Cardiac muscle cell (in vitro differentiated cells and primary cell): ENCODE data around the gene CNTNAP2. TPM values are rescaled to one million over a fixed set of nuclear protein-coding genes. Genes with fewer than 3 reads are reported as not detected.

Experiments used
- DNase-seq, 2 donors: peaks; one replicate each; pipeline versions ENCODE4 v3.0.0 to v3.0.0-alpha.2; 2010 to 2017; ENCODE audit warnings: low read depth in 1 of 2, low spot score in 1 of 2
- H3K27ac ChIP-seq: fragments of 200-600 bp; sonication (generic); 2 replicates; pipeline ENCODE4 v1.5.1; 2016
- H3K27me3 ChIP-seq: fragments of 200-600 bp; sonication (generic); 2 replicates; pipeline ENCODE4 v1.6.0; 2016; ENCODE audit warnings: control low read depth
- H3K36me3 ChIP-seq: fragments of 200-600 bp; sonication (generic); 2 replicates; pipeline ENCODE4 v1.5.1; 2016; ENCODE audit warnings: control low read depth
- H3K4me1 ChIP-seq: fragments of 200-600 bp; sonication (generic); 2 replicates; pipeline ENCODE4 v1.8.1; 2017; ENCODE audit warnings: low read depth, mild to moderate bottlenecking, mixed run types
- H3K4me3 ChIP-seq: fragments of 200-600 bp; sonication (generic); 2 replicates; pipeline ENCODE4 v1.5.1; 2016; ENCODE audit warnings: mild to moderate bottlenecking
- H3K9me3 ChIP-seq: fragments of 200-600 bp; sonication (generic); 2 replicates; pipeline ENCODE4 v1.5.1; 2017; ENCODE audit warnings: low read depth, mild to moderate bottlenecking, control low read depth
- polyA plus RNA-seq: library from polyadenylated mRNA; unstranded; fragments of >200 nt; fragmentation: Nextera tagmentation; extraction: Ambion mirVana; gene quantifications from 2 replicates; pipeline ENCODE4 v1.2.1, GENCODE V29; 2016
- total RNA-seq: library from RNA; depleted of rRNA; stranded (reverse); fragments of >200 nt; gene quantifications from 2 replicates; pipeline ENCODE4 v1.2.3, GENCODE V29; 2016
- TF ChIP-seq, protein P1 (sequence below): IDR thresholded peaks from 2 replicates; pipeline ENCODE4 v1.5.1; 2012; ENCODE audit warnings: low read depth, mild to moderate bottlenecking, low read length

The CNTNAP2 gene
- total and polyA plus RNA-seq, 2 experiments from 2014 or later, result 4.8 to 5.1 TPM

DNA sequence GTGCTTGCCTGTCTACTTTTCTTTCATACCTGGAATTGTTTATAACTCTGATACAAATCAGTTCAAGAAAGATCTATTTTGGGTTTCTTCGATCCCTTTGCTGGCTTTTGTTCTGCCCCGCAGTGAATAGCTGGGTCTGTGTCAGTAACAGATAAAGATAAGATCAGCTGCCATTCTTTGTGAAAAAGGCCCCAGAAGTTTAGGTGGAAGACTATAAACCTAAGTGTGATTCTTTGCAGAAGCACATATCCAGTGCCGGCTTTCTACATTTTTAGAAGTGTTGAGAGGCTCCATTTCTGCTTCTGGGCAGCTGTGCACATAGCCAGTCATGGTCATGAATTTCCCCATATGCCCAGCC lies 1787.6 kb downstream of the CNTNAP2 start:
- no peak for DNase-seq
- H3K4me3 ChIP-seq, result no peak overlapping the region
- H3K9me3 ChIP-seq, result no peaks in the 10 kb centered on the region
- H3K4me1 ChIP-seq, result no peaks in the 10 kb centered on the region
- H3K27me3 ChIP-seq, result no peaks in the 10 kb centered on the region
- H3K27ac ChIP-seq, result no peak overlapping the region
- H3K36me3 ChIP-seq, result no peaks in the 10 kb centered on the region
- TF ChIP-seq, protein P1, sequence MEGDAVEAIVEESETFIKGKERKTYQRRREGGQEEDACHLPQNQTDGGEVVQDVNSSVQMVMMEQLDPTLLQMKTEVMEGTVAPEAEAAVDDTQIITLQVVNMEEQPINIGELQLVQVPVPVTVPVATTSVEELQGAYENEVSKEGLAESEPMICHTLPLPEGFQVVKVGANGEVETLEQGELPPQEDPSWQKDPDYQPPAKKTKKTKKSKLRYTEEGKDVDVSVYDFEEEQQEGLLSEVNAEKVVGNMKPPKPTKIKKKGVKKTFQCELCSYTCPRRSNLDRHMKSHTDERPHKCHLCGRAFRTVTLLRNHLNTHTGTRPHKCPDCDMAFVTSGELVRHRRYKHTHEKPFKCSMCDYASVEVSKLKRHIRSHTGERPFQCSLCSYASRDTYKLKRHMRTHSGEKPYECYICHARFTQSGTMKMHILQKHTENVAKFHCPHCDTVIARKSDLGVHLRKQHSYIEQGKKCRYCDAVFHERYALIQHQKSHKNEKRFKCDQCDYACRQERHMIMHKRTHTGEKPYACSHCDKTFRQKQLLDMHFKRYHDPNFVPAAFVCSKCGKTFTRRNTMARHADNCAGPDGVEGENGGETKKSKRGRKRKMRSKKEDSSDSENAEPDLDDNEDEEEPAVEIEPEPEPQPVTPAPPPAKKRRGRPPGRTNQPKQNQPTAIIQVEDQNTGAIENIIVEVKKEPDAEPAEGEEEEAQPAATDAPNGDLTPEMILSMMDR, result no peak

DNA sequence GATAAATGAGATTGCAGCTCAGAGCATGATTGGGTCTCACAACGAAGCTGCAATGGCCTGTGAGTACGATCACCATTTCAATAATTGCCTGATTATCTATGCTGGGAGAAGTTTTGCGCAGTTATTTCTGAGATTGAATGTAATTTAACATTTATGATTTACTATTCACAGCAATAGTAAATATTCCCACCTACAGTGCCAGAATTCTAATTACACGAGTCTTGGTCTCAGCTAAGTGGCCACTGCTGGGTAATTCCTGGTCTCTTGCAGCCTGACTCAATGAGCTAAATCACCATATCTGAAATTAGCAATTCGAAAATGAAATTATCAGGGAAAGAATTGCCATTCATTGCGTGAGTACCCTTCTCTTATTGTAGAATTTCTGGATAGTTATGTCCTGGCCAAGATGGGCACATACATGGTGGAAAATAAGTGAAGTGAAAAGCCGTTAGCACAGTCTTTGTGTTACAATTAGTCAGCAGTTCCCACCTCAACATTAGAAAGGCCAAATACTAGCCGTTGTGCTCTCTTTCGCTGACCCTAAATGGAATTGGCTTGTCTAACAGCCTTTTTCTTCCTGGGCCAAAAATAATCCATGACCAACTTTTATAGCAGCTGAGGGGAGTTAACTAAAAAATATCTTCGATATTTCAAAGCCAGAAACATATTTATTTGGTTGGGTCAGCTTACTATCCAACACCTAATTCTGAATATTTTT lies 1793.0 kb downstream of the CNTNAP2 start:
- Histone ChIP-seq H3K27me3 (no peaks in the 10 kb centered on the region), H3K4me3 (no peak overlapping the region), H3K27ac (no peak overlapping the region), H3K4me1 (peaks cover 17% of the 10 kb centered on the region), H3K36me3 (no peaks in the 10 kb centered on the region), H3K9me3 (no peaks in the 10 kb centered on the region)
- TF ChIP-seq, protein P1, result no peak
- DNase-seq, result no peak

DNA sequence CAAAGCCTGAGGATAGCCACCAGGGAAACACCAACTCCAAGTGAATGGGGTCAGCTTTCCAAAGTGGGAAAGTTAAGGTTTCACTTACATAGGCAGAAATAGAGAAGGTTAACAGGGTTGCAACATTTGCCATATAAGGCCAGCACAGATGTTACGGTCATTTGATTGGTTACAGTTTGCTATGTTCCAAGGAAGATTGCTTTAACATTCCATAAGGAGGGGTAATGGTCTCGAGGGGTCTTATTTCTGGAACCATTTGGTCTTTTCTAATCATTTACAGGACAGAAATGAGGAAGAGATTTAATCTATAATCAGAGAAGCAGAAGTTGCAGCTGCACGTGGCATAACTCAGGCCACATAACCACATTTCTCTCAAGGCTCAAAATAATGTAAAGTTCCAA lies 1794.6 kb downstream of the CNTNAP2 start:
- Histone ChIP-seq H3K27me3 (no peaks in the 10 kb centered on the region), H3K9me3 (no peaks in the 10 kb centered on the region), H3K4me1 (peaks cover 17% of the 10 kb centered on the region), H3K27ac (peak overlapping the region; percentile 82), H3K4me3 (no peak overlapping the region), H3K36me3 (no peaks in the 10 kb centered on the region)
- TF ChIP-seq, protein P1, result no peak
- peak; percentile 1 to 39 for DNase-seq

DNA sequence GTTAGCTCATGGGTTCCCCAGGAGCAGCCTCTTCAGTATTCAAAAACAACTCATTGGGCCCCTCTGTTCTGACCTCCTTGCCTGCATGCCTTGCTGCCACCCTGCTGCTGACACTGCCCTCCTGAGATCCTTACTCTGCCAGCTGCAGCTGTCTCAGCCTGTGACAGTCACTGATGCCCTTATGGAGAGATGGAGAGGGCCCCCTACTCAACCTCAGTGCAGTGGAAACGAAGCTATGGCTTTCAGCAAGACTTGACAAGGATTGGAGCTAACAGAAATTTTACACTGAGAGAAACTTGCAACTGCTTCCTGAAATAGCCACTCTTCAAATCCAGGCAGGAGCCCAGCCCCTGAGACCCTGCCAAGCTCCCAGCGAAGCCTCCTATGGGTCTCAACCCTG lies 1795.7 kb downstream of the CNTNAP2 start:
- H3K36me3 ChIP-seq, result no peaks in the 10 kb centered on the region
- no peaks in the 10 kb centered on the region for H3K9me3 ChIP-seq
- no peaks in the 10 kb centered on the region for H3K27me3 ChIP-seq
- H3K4me3 ChIP-seq, result no peak overlapping the region
- TF ChIP-seq, protein P1, result no peak
- peak in 1 of 2 donors; percentile 60 for DNase-seq
- H3K4me1 ChIP-seq, result peaks cover 17% of the 10 kb centered on the region
- peak overlapping the region; percentile 82 for H3K27ac ChIP-seq

DNA sequence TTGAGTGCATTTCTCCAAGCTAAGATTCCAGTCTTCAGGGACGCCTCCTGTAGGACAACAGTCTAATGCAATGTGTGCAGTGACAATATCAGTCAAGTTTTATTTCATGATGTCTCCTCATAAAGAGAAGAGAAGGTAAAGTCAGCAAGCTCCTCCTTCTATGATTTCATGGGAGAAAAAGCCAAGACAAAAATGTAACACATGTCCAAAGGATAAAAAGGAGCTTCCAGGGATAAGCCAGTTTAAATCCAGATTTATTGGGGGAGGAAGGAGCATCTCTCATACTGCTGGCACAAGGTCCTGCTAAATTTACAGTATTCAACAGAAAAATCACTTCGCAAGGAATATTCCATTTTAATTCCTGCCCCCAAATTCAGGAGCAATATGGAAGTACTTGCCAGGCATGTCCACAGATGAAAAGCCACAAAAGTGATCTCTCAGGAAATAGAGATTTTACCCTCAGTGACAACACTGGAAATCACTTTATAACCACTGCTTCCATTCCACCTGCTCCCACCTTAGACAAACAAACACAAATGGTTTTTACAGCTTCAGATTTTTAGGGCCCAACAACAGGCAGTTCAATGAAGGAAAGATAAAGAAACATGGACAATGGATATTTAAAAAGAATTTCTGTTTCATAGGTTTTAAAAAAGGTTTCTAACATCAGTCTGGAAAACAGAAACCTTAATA lies 1796.5 kb downstream of the CNTNAP2 start:
- DNase-seq, result no peak
- Histone ChIP-seq H3K4me3 (no peak overlapping the region), H3K27me3 (no peaks in the 10 kb centered on the region), H3K9me3 (no peaks in the 10 kb centered on the region), H3K4me1 (peaks cover 17% of the 10 kb centered on the region), H3K27ac (no peak overlapping the region), H3K36me3 (no peaks in the 10 kb centered on the region)
- TF ChIP-seq, protein P1, result no peak
